ENCODE results near the gene CTNNBIP1.

The CTNNBIP1 gene

DNA sequence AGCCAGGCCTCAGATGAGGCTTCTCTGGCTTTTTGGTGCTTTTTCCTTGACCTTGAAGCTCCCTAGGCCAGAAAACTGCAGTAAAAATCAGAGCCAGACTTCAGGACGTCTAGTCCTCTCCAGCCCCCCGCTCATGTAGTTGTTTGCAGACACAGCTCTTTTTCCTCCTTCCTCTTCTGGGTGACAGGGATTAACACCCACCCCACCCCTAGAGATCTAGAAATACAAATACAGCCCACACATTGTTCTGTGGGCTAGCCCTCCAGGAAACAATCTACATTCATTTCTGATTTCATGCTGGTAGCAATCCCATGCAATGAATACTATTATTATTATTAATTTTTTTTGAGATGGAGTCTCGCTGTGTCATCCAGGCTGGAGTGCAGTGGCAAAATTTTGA, 76.4 kb downstream of the CTNNBIP1 start:
- TF ChIP-seq EP300 (IDR thresholded peaks at IDR 0.05; ENCODE audit: borderline replicate concordance) (no peak), TAF1 (IDR thresholded peaks at IDR 0.05; ENCODE audit: low read depth) (no peak), FOXM1 (IDR thresholded peaks at IDR 0.05; ENCODE audit: borderline replicate concordance, low read depth) (no peak), TCF12 (IDR thresholded peaks at IDR 0.05; ENCODE audit: low read depth) (no peak), RAD21 (IDR thresholded peaks at IDR 0.05; ENCODE audit: low read depth) (no peak), YY1 (IDR thresholded peaks at IDR 0.05; ENCODE audit: low read depth) (no peak), CREB1 (IDR thresholded peaks at IDR 0.05; ENCODE audit: low read depth) (no peak), CEBPB (IDR thresholded peaks at IDR 0.05) (no peak), NFIC (IDR thresholded peaks at IDR 0.05) (no peak), TEAD4 (IDR thresholded peaks at IDR 0.05) (no peak)
- TF ChIP-seq, protein P1, sequence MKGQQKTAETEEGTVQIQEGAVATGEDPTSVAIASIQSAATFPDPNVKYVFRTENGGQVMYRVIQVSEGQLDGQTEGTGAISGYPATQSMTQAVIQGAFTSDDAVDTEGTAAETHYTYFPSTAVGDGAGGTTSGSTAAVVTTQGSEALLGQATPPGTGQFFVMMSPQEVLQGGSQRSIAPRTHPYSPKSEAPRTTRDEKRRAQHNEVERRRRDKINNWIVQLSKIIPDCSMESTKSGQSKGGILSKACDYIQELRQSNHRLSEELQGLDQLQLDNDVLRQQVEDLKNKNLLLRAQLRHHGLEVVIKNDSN (IDR thresholded peaks at IDR 0.05) = no peak
- TF ChIP-seq, protein P2, sequence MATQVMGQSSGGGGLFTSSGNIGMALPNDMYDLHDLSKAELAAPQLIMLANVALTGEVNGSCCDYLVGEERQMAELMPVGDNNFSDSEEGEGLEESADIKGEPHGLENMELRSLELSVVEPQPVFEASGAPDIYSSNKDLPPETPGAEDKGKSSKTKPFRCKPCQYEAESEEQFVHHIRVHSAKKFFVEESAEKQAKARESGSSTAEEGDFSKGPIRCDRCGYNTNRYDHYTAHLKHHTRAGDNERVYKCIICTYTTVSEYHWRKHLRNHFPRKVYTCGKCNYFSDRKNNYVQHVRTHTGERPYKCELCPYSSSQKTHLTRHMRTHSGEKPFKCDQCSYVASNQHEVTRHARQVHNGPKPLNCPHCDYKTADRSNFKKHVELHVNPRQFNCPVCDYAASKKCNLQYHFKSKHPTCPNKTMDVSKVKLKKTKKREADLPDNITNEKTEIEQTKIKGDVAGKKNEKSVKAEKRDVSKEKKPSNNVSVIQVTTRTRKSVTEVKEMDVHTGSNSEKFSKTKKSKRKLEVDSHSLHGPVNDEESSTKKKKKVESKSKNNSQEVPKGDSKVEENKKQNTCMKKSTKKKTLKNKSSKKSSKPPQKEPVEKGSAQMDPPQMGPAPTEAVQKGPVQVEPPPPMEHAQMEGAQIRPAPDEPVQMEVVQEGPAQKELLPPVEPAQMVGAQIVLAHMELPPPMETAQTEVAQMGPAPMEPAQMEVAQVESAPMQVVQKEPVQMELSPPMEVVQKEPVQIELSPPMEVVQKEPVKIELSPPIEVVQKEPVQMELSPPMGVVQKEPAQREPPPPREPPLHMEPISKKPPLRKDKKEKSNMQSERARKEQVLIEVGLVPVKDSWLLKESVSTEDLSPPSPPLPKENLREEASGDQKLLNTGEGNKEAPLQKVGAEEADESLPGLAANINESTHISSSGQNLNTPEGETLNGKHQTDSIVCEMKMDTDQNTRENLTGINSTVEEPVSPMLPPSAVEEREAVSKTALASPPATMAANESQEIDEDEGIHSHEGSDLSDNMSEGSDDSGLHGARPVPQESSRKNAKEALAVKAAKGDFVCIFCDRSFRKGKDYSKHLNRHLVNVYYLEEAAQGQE (IDR thresholded peaks at IDR 0.05; ENCODE audit: low read depth) = no peak
- TF ChIP-seq, protein P3, sequence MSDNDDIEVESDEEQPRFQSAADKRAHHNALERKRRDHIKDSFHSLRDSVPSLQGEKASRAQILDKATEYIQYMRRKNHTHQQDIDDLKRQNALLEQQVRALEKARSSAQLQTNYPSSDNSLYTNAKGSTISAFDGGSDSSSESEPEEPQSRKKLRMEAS (IDR thresholded peaks at IDR 0.05) = no peak

DNA sequence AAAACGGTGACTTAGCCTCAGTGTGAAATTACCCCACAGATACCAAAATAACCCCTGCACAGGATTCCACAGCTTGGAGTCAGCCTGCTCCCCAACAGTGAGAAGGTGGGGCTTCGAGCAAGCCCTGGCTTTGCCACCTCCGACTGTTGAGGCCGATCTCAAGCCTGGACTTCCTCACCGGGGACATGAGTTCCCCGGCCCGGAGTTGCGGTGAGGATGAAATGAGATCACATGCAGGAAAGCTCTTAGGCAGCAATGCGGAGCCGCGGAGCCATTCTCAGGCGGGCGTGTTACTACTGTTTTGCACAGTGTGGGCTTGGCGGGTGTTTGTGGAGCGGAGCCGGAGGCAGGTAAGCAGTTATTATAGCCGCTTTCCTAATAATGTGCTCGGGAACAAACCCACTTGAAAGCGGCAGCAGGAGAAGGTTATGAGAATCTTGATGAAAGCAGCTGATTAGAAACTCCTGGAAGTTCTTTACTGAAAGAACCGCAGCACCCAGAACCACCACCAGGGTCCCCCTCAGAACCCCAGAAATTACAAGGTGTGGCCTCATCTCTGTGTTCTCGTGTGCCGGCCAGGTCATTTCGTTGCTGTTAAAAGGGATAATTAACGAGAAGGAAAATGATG, 82.4 kb downstream of the CTNNBIP1 start:
- TF ChIP-seq CREB1 (IDR thresholded peaks at IDR 0.05; ENCODE audit: low read depth) (no peak), TAF1 (IDR thresholded peaks at IDR 0.05; ENCODE audit: low read depth) (no peak), CEBPB (IDR thresholded peaks at IDR 0.05) (no peak), ZBTB7A (IDR thresholded peaks at IDR 0.05; ENCODE audit: low read depth) (no peak), FOXM1 (IDR thresholded peaks at IDR 0.05; ENCODE audit: borderline replicate concordance, low read depth) (no peak), RAD21 (IDR thresholded peaks at IDR 0.05; ENCODE audit: low read depth) (no peak), TCF12 (IDR thresholded peaks at IDR 0.05; ENCODE audit: low read depth) (no peak), NFIC (IDR thresholded peaks at IDR 0.05) (no peak), EGR1 (IDR thresholded peaks at IDR 0.05) (no peak), EP300 (IDR thresholded peaks at IDR 0.05; ENCODE audit: borderline replicate concordance) (no peak)
- TF ChIP-seq, protein P2 (IDR thresholded peaks at IDR 0.05; ENCODE audit: low read depth) = no peak
- TF ChIP-seq, protein P3 (IDR thresholded peaks at IDR 0.05) = no peak

DNA sequence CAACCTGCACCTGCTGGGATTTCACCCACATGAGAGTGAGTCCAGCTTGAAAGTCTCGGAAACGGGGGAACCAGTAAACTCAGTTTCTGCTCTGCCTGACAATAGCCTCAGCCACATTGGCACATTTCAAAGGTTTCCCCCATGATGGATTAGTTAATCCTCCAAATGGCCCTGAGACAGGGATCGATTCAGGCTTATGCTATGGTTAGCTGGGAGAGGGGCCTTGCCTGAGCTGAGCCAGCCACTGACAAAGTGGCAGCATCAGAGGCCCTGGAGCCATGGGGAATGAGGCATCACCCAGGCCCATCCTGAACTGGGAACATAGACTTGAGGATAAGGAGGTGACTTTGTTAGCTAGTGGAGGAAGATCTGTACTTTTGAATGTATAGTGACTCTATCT, 83.5 kb downstream of the CTNNBIP1 start:
- TF ChIP-seq TEAD4 (IDR thresholded peaks at IDR 0.05) (no peak), YY1 (IDR thresholded peaks at IDR 0.05; ENCODE audit: low read depth) (no peak), FOXM1 (IDR thresholded peaks at IDR 0.05; ENCODE audit: borderline replicate concordance, low read depth) (no peak), TAF1 (IDR thresholded peaks at IDR 0.05; ENCODE audit: low read depth) (no peak), CEBPB (IDR thresholded peaks at IDR 0.05) (no peak), TCF12 (IDR thresholded peaks at IDR 0.05; ENCODE audit: low read depth) (no peak), ZBTB7A (IDR thresholded peaks at IDR 0.05; ENCODE audit: low read depth) (no peak), EP300 (IDR thresholded peaks at IDR 0.05; ENCODE audit: borderline replicate concordance) (no peak)
- TF ChIP-seq, protein P2 (IDR thresholded peaks at IDR 0.05; ENCODE audit: low read depth) = no peak

DNA sequence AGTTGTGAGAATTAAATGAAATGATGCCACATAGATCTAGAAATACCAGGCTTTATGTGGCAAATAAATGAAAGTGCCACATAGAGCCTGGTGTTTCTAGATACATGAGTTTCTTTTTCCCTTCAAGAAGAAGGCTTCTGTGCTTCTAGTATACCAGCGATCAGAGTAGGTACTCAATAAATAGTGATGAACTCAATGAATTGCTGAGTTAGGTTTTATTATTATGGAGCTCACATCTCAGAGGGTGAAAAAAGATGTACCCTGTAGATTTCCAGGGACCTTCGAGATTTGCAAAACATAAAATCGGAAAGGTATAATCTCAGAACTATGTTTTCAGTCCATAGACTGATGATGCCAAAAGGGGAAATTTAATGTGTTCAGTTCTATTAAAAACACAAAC, 84.0 kb downstream of the CTNNBIP1 start:
- TF ChIP-seq, protein P3 (IDR thresholded peaks at IDR 0.05) = no peak
- TF ChIP-seq TAF1 (IDR thresholded peaks at IDR 0.05; ENCODE audit: low read depth) (no peak), TEAD4 (IDR thresholded peaks at IDR 0.05) (no peak), FOXM1 (IDR thresholded peaks at IDR 0.05; ENCODE audit: borderline replicate concordance, low read depth) (no peak), ZBTB7A (IDR thresholded peaks at IDR 0.05; ENCODE audit: low read depth) (no peak), NFIC (IDR thresholded peaks at IDR 0.05) (no peak), YY1 (IDR thresholded peaks at IDR 0.05; ENCODE audit: low read depth) (no peak), CREB1 (IDR thresholded peaks at IDR 0.05; ENCODE audit: low read depth) (no peak), TCF12 (IDR thresholded peaks at IDR 0.05; ENCODE audit: low read depth) (no peak), EP300 (IDR thresholded peaks at IDR 0.05; ENCODE audit: borderline replicate concordance) (no peak), RAD21 (IDR thresholded peaks at IDR 0.05; ENCODE audit: low read depth) (no peak), EGR1 (IDR thresholded peaks at IDR 0.05) (no peak), CEBPB (IDR thresholded peaks at IDR 0.05) (no peak)
- TF ChIP-seq, protein P1 (IDR thresholded peaks at IDR 0.05) = no peak
- TF ChIP-seq, protein P2 (IDR thresholded peaks at IDR 0.05; ENCODE audit: low read depth) = no peak
